Measurements from ENCODE around the gene CSNK2A1.
"Not testable (repeated sequence)": the region's sequence is repeated elsewhere in the genome, so short reads cannot be mapped to it uniquely, and the experiment has no call there.

The CSNK2A1 gene

DNA sequence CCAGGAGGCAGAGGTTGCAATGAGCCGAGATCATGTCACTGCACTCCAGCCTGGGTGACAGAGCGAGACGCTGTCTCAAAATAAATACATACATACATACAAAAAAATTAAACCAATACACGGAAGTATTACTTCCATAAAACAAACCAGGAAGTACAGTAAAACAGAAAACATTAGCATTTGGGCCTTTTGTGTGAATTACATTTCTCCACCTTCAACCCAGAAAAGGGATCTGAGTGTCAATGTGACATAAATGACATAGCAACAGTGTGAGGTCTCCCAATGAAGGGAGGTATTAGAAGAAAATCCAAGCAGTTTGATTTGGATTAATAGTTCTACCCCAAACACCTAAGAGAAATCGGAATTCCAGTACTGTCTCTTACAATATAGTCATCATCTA lies 10.1 kb downstream of the CSNK2A1 start:
- DNase-seq (ENCODE audit: low spot score): no peak

DNA sequence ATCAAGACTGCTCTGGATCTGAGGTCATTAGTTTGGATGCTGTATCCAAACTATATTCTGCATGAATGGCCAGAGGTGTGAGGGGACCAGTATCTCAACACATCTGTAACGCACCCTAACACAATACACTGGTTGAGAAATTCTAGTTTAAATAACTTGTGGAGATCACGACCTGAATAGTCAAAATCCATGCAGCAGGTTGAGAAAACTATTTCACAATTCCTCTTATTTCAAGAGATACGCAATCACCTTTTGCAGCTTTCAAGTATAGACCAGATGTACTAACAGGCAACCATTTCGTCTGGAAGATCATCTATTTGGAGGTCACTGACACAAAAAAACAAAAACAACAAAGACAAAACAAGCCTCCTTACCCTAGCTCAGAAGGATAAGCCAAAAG lies 11.1 kb downstream of the CSNK2A1 start:
- no peak for DNase-seq (ENCODE audit: low spot score)

DNA sequence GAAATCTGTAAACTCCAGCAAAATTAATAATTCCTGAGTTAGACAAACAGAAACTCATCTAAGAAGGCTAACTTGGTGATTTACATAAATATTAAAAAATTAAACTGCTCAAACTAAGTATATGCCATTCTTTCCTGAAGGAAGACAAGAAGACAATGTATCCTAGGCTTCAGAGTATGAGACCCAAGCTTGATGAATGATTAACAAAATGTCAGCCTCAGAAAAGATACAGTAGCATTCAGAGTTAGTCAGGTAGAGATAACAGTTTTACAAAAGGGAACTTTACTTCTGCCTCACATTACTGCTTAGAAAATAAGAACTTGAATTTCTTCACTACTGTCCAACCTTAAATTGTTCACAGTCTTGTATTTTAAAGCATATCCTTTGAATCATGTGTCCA lies 12.0 kb downstream of the CSNK2A1 start:
- DNase-seq (ENCODE audit: low spot score): no peak

DNA sequence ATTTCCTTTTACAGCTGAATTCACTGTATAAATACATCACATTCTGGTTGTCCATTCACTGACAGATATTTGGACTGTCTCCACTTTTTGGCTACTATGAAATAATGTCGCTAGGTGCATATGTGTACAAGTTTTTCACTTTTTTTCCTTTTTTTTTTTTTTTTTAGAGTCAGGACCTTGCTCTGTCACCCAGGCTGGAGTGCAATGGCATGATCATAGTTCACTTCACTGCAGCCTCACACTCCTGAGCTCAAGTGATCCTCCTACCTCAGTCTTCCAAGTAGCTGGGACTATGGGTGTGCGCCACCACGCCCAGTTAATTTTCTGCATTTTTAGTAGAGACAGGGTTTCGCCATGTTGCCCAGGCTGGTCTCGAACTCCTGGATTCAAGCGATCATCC lies 13.3 kb downstream of the CSNK2A1 start:
- no peak for DNase-seq (ENCODE audit: low spot score)

DNA sequence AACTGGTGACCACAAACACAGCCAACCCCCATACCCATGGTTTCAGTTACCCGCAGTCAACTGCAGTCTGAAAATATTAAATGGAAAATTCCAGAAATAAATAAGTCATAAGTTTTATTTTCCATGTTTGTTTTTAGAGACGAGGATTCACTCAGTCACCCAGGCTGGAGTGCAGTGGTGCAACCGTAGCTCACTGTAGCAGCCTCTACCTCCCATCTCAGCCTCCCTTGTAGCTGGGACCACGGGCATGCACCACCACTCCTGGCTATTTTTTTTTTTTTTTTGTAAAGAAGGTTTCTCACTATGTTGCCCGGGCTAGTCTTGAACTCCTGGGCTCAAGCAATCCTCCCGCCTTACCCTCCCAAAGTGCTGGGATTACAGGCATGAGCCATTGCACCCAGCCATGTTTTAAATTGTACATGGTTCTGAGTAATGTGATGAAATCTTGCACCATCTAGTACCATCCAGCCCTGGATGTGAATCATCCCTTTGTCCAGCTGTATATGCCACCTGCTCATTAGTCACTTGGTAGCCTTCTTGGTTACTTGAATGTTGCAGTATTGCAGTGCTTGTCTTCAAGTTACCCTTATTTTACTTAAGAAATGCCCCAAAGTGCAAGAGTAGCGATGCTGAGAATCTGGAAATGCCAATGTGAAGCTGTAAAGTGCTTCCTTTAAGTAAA lies 14.5 kb downstream of the CSNK2A1 start:
- no peak for DNase-seq (ENCODE audit: low spot score)

DNA sequence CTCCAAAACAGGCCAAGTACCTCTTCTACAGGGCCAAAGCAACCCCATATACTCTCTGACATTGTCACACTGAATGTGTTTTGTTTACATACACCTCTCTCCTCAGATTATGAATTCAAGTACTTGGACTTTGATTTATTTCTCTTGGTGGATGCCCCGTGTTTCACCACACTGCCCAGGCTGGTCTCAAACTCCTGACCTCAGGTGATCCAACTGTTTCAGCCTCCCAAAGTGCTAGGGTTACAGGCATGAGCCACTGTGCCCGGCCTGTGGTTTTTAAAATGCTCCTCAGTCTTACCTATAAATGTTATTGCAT lies 16.1 kb downstream of the CSNK2A1 start:
- no peak for DNase-seq (ENCODE audit: low spot score)

DNA sequence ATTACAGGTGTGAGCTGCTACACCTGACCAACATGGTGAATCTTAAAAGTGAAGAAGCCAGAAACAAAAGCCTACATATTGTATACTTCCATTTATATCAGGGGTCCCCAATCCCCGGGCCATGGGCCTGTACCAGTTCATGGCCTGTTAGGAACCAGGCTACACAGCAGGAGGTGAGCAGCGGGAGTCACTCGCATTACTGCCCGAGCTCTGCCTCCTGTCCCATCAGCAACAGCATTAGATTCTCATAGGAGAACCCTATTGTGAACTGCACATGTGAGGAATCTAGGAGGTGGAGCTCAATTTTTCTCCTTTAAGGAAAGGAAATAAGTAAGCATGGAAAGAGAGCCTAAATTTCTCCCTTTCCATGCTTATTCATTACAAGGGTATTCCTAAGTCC lies 21.7 kb downstream of the CSNK2A1 start:
- no peak for DNase-seq (ENCODE audit: low spot score)

DNA sequence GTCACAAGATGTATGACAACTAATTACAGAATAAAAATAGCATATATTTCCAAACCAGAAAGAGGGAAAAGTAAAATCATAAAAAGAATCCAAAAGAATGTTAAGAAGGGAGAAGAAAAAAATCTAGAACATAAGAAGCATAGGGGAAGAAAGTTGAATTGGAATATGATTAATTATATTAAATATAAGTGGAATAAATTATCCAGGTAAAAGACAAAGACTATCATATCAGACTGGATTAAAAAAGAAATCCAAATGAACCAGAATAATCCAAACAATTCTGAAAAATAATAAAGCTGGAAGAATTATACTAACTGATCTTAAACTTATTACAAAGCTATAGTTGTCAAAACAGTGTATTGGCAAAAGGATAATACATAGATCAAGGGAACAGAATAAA lies 23.6 kb downstream of the CSNK2A1 start:
- no peak for DNase-seq (ENCODE audit: low spot score)

DNA sequence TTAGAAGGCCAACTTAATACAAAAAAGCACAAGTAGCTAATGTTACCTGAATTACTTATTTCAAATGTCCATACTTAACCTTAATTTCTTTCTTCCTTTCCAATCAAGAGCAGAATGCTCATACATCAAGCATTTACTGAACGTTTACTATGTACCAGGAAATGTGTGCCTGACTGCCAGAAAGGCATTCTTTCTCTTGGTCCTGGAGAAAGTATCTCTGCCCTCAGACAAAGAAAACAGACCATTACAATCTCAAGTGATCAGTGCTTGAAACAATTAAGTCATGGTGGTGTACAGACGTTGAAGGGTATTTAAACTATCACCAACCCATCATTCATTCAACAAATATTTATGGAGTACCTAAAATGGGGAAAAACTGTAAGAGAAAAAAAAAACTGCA lies 26.4 kb downstream of the CSNK2A1 start:
- no peak for DNase-seq (ENCODE audit: low spot score)

DNA sequence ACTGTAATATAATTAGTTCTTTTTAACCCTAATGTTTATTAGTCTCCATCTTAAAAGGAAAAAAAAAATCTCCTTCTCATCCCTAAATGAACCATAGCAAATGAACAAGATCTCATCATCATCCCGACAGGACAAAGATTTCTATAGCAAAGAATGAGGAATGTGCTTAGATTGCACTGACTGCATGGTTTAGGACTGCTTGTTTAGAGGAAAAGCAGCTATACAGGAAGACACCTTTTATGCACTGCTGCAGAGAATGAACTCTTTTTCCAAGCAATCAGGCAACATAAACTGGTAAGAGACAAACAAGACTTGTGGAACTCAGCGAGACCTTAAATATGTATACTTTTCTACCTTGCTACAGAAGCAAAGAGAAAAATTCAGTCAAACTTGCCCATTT lies 26.8 kb downstream of the CSNK2A1 start:
- no peak for DNase-seq (ENCODE audit: low spot score)

DNA sequence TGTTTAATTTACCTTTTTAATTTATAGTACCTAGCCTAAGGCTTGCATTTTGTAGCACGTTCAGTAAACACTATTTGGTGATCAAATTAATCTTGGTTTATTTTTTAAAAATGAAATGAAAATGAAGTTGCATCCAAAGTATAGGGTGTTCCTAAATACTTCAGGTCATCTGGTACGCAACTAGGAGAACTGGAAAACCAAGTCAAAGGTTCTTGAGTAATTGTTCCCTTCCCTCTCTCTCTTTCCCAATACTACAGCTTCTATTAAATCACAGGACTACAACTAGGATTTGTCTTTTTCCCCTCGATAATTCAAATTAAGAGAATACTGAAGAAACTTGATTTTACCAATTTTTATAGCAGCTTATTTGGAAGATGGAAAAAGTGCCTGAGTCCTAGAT lies 27.9 kb downstream of the CSNK2A1 start:
- no peak for DNase-seq (ENCODE audit: low spot score)

DNA sequence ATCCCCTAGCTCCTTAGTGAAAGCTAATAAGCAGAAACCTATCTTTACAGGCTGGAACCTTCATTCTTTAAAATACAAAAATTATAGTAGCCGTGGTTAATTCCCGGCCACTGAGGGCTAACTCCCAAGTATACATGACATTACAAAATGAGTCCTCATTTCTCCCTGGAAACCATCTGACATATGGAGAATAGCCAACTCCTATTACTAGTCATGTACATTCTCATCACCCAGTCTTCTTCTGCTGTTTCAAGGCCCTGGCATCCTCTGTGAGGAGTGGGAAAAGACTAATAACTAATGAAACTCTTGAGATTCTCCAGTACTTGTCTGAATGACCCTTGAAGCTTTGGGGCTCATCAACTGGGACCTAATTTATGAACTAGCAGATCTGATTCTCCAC lies 30.2 kb downstream of the CSNK2A1 start:
- DNase-seq (ENCODE audit: low spot score): no peak

DNA sequence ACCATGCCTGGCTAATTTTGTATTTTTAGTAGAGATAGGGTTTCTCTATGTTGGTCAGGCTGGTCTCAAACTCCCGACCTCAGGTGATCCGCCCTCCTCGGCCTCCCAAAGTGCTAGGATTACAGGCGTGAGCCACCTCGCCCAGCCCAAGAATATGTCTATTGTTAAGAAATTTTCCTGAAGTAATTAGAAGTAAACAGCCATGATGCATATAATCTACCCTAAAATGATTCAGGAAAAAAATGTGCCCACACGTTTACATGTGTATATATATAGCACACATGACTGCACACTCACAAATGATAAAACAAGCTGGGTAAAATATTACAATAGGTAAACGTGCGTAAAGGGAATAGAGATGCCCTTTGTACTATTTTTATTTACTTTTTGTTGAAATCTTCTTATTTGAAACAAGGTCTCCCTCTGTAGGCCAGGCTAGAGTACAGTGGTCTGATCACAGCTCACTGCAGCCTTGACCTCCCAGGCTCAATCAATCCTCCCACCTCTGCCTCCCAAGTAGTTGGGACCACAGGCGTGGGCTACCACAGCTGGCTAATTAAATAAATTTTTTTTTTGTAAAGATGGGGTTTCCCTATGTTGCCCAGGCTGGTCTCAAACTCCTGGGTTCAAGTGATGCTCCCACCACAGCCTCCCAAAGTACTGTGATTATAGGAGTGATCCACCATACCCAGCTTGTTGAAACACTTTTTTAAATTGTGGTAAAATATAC lies 33.1 kb downstream of the CSNK2A1 start:
- not testable (repeated sequence) for DNase-seq (ENCODE audit: low spot score)

DNA sequence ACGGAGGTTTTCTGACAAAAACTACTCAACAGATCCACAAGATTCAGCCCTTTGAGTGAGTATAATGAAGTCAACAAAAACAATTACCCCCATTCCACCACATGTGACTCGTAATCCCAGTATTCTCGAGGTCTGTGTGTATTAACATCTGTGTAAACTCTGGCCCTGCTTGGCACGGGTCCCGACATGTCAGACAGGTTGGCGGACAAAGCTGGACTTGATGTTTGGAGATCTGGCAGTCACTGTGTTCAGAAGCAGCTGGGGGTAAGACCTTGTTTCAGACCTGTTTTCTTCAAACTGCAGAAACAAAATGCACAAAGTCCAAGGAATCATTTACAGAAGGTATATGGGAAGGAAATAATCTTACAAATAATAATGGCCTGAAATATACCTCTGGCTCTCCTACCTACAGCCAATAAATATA lies 35.2 kb downstream of the CSNK2A1 start:
- DNase-seq (ENCODE audit: low spot score): not testable (repeated sequence)

DNA sequence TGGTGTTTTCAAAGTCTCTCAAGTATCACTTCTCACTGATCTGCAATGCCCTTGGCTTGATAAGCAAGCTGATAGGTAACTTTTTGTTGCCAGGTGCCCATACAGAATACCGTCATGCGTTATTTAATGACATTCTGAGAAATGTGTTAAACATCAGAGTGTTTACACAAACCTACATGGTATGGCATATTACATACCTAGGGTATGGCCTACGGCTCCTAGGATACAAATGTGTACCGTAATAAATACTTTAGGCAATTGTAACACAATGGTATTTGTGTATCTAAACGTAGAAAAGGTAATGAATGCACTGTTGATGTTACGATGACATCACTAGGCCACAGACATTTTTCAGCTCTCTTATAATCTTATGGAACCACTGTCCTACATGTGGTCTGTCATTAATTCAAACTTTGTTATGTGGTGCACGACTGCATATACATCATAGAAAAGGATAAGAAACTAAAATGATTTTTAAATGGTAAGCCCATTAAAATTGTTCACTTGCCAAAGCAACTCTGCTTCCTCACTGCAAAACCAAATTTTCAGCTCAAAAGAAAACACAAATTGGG lies 35.7 kb downstream of the CSNK2A1 start:
- DNase-seq (ENCODE audit: low spot score): no peak

DNA sequence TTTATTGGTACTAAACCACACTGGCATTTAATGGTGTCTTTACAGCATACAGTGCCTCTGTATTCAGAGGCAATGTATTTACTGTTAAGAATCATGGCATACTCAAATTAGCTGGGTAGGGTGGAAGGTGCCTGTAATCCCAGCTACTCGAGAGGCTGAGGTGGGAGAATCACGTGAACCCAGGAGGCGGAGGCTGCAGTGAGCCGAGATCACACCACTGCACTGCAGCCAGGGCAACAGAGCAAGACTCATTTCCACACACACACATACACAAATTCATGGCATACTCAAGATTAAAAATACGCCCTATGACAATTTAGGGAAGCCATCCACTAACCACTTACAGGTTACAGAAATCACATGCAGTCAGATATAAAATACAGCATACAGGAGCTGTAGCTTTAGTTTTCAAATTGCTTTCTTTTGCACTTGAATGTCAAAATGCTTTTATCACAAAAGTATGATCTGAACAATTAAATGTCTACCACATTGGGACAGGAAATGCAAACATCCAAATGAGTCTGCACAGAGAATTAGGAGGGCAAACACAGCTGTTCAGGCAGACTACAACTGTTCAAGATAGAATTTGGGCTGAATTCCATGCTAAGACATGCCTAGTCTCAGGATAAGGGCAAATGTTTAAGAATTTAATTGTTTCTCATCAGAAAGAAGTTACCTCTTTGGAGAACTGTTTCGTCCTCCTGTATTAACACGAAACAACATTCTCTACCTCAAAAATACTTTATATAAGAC lies 36.4 kb downstream of the CSNK2A1 start:
- no peak for DNase-seq (ENCODE audit: low spot score)

DNA sequence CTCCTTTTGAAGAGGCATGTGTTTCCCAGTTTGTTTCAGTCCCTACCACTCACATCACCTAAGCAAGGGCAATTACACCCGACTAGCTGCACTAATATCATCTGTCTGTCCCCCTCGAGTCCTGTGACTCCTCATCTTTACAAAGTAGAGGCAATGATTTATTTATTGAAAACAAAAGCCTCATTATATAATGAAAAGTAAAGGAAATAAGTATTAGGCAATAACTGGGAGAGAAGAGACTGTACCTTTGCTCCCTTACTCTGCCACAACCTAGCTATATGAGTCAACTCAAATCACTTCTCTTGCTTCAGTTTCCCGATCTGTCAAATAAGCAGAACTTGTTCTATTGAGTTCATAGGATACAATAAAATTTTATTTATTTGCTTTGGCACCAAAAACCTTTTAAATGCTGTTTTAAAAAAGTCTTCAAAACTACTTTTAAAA lies 38.9 kb downstream of the CSNK2A1 start:
- no peak for DNase-seq (ENCODE audit: low spot score)

DNA sequence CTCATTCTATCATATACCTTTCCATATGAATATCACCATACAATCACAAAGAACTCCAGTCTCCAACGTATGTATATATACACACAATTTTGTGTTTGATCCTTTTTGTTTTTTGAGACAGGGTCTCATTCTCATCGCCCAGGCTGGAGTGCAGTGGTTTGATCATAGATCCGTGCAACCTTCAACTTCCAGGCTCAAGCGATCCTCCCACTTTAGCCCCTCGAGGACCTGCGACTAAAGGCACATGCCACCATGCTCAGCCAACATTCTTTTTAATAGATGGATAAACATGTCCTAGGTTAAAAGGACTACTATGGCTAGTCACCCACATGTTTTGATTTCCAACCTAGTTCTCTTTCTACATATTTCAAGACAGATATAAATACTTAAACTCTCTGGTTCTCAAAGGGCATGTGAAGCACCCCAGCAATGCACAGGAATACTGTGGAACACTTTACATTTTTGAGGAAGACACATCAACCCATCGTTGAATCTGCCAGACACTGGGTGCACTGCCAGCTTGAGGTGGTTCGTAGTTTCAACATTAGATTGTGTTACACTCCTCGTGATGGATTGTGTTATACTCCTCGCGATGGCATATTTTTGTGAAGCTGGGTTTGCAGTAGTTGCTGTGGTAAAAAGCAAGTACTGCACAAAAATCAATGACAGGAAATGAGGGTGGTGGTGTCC lies 40.4 kb downstream of the CSNK2A1 start:
- DNase-seq (ENCODE audit: low spot score): no peak

DNA sequence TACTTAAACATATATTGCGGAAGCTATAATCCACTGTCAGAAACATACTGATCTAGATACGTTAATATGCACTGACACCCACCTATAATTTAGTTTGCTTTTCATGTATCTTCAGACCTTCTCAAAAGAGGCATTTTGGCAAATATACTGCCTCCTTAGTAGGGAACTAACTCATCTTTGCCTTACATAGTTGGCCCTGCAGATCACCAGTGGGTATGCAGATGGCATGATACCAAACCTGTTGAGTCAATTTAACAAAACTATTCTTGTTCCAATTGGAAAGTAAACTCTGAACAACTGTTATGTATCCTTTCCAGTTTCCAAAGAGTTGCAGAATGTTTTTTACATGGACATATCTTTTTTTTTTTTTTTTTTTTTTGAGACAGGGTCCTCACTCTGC lies 45.6 kb downstream of the CSNK2A1 start:
- no peak for DNase-seq (ENCODE audit: low spot score)

DNA sequence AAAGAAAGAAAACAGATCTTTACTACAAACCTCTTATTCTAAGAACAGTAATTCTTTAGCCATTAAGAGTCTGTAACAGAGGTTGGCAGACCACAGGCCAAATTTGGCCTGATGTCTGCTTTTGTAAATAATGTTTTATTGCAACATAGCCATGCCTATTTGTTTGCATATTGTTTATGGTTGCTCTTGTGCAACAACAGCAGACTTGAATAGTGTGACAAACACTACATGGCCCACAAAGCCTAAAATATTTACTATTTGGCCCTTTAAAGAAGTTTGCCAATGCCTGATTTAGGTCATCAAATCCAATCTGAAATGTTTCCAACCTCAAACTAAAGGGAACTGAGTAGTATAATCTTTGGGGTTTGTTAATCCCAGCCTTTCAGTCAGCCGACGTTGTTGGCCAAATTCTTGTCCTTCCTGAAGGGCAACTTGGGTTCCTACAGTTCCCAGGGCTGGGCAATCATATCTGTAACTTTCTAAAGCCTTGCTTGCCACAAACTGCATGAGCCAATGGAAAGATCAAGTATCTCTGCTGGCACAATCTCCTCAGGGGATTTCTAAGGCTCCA lies 47.4 kb downstream of the CSNK2A1 start:
- no peak for DNase-seq (ENCODE audit: low spot score)

DNA sequence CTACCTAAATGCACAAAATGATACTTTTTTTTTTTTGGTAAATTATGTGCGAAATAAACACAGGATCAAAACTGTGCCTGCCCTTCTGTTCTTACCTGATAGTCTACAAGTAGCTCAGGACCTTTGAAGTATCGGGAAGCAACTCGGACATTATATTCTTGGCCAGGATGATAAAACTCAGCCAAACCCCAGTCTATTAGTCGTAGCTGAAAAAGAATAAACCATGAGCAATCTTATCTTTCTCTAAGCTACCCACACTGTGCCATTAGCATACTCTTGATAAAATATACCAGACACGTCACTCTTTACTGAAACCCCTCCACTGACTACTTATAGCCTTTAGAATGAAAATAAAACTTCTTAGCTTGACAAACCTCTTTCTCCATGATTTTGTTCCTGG lies 51.4 kb downstream of the CSNK2A1 start:
- DNase-seq (ENCODE audit: low spot score): peak; percentile 45

DNA sequence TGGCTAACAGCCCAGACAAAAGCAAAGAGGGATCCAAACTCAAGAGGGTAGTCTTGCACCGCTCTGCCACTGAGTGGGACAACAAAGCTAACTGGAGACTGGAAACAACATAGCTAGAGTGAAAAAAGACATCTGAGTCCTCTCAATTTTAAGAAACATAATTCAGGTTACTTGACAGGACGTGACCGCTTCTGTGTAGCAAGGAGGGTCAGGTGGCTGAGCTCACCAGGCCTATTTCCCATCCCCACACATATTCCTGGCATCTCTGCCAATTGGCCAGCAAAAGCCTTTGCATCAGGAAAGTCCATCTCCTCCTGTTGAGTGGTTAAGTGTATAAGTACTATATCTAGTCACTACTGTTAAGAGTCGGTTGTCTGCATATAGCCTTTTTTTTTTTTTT lies 55.9 kb downstream of the CSNK2A1 start:
- DNase-seq (ENCODE audit: low spot score): no peak
